ENCODE results near the gene AWAT2.

DNA sequence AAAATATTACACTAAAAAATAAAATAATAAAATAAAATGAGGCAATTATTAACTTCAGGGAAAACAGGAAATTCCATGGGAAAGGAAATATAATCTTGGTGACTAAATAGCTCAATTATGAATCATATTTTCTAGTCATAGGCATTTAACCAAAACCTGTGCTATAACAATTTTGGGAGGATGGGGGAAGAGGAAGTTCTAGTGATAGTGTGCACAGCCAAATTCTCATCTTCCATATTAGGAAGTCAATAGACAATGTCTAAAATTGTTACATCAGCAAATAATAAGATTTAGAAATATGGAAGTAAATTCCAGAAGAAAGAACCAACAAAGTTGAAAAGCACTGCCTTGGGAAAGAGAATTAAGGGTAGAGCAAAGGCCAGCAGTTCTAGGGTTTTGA lies 2.8 kb downstream of the AWAT2 start:
- TF ChIP-seq CTCF (conservative IDR thresholded peaks at IDR 0.05 in 1 of 2, IDR thresholded peaks at IDR 0.05 in 1 of 2; ENCODE audit: extremely low read depth in 1 of 2, insufficient read depth in 1 of 2, low read depth in 1 of 2, low read length in 2 of 2) (no peak), EZH2 (IDR thresholded peaks at IDR 0.05; ENCODE audit: borderline replicate concordance, low read length) (no peak)

Data from mammary epithelial cell (primary cell).